GM23338 (cell line): ENCODE measurements around the gene SOS1. TPM values are rescaled to one million over a fixed set of nuclear protein-coding genes. Genes with fewer than 3 reads are reported as not detected.
A peak's percentile ranks its signal among the peaks of the same experiment; 100 is the strongest.

ENCODE experiments used
- ATAC-seq: fragments of 200-7000 bp; cut with Tn5 transposase; 3 replicates; pipeline ENCODE4 v1.9.1; 2020
- DNase-seq: peaks from one replicate; pipeline ENCODE4 v3.0.0-alpha.2; 2015; ENCODE audit warnings: low spot score
- H2AFZ ChIP-seq: fragments of 200-600 bp; sonication (generic); 2 replicates; pipeline ENCODE4 v1.8.0; 2016; ENCODE audit warnings: antibody characterized with exemption, mild to moderate bottlenecking, moderate library complexity
- H3F3A ChIP-seq: fragments of 200-600 bp; sonication (generic); replicated peaks from 2 replicates; pipeline ENCODE4 v1.8.0; 2017; ENCODE audit warnings: antibody characterized with exemption, mixed run types, low read depth
- H3K27ac ChIP-seq: fragments of 200-600 bp; sonication (generic); 2 replicates; pipeline ENCODE4 v1.6.1; 2016; ENCODE audit warnings: low read depth
- H3K27me3 ChIP-seq: fragments of 200-600 bp; sonication (generic); 2 replicates; pipeline ENCODE4 v1.8.0; 2016; ENCODE audit warnings: mild to moderate bottlenecking, mixed run types, moderate library complexity; ENCODE audit not compliant: insufficient read depth
- H3K36me3 ChIP-seq: fragments of 200-600 bp; sonication (generic); 2 replicates; pipeline ENCODE4 v1.8.0; 2016; ENCODE audit warnings: mild to moderate bottlenecking; ENCODE audit not compliant: insufficient read depth
- H3K4me1 ChIP-seq: fragments of 200-600 bp; sonication (generic); 2 replicates; pipeline ENCODE4 v1.8.0; 2016; ENCODE audit warnings: mild to moderate bottlenecking, moderate library complexity; ENCODE audit not compliant: insufficient read depth
- H3K4me2 ChIP-seq: fragments of 200-600 bp; sonication (generic); 2 replicates; pipeline ENCODE4 v1.7.1; 2017; ENCODE audit warnings: mixed run types
- H3K4me3 ChIP-seq: fragments of 200-600 bp; sonication (generic); 2 replicates; pipeline ENCODE4 v1.6.1; 2016; ENCODE audit warnings: mixed run types
- H3K79me2 ChIP-seq: fragments of 200-600 bp; sonication (generic); replicated peaks from 2 replicates; pipeline ENCODE4 v1.8.0; 2017; ENCODE audit warnings: mild to moderate bottlenecking; ENCODE audit not compliant: insufficient read depth
- H3K9me2 ChIP-seq: fragments of 200-600 bp; sonication (generic); 2 replicates; pipeline ENCODE4 v1.8.0; 2017; ENCODE audit not compliant: insufficient read depth
- H4K20me1 ChIP-seq: fragments of 200-600 bp; sonication (generic); replicated peaks from 2 replicates; pipeline ENCODE4 v1.8.0; 2017; ENCODE audit warnings: mild to moderate bottlenecking; ENCODE audit not compliant: insufficient read depth
- H3K27ac Mint-ChIP-seq: 2 replicates; pipeline ENCODE4 v1.8.0; 2020; ENCODE audit warnings: inconsistent platforms, mild to moderate bottlenecking, moderate library complexity, mixed read lengths
- H3K27me3 Mint-ChIP-seq: 3 replicates; pipeline ENCODE4 v1.8.0; 2022; ENCODE audit warnings: low read depth, mild to moderate bottlenecking, moderate library complexity, mixed read lengths, inconsistent platforms; ENCODE audit not compliant: insufficient read depth, poor library complexity
- H3K36me3 Mint-ChIP-seq: 3 replicates; pipeline ENCODE4 v1.8.0; 2021; ENCODE audit warnings: low read depth, mild to moderate bottlenecking, inconsistent platforms, moderate library complexity, mixed read lengths
- H3K4me1 Mint-ChIP-seq: 3 replicates; pipeline ENCODE4 v1.8.0; 2020; ENCODE audit warnings: mild to moderate bottlenecking, inconsistent platforms, mixed read lengths
- H3K4me3 Mint-ChIP-seq: 3 replicates; pipeline ENCODE4 v1.8.0; 2021; ENCODE audit warnings: moderate library complexity, mild to moderate bottlenecking, inconsistent platforms, mixed read lengths
- H3K9me3 Mint-ChIP-seq: 3 replicates; pipeline ENCODE4 v1.8.0; 2020; ENCODE audit warnings: moderate library complexity, mild to moderate bottlenecking, inconsistent platforms, mixed read lengths
- CREB1 ChIP-seq: fragments of 250-450 bp; sonication (Bioruptor Pico); IDR thresholded peaks from 2 replicates; pipeline ENCODE4 v1.5.0; 2020; ENCODE audit warnings: low read depth, mild to moderate bottlenecking, moderate library complexity
- EZH2 ChIP-seq: fragments of 200-600 bp; sonication (generic); IDR thresholded peaks from one replicate; pipeline ENCODE4 v1.8.0; 2017; ENCODE audit warnings: antibody characterized with exemption, mild to moderate bottlenecking, low read depth; ENCODE audit not compliant: unreplicated experiment
- EZH2phosphoT487 ChIP-seq: fragments of 200-600 bp; sonication (generic); IDR thresholded peaks from one replicate; pipeline ENCODE4 v1.8.1; 2018; ENCODE audit warnings: antibody characterized with exemption; ENCODE audit not compliant: unreplicated experiment
- JUNB ChIP-seq: IDR thresholded peaks from one replicate; pipeline ENCODE4 v1.6.1; 2016; ENCODE audit warnings: antibody characterized with exemption; ENCODE audit not compliant: unreplicated experiment
- NANOG ChIP-seq: IDR thresholded peaks from 2 replicates; pipeline ENCODE4 v1.6.1; 2016; ENCODE audit warnings: antibody characterized with exemption, borderline replicate concordance
- POLR2AphosphoS5 ChIP-seq: IDR thresholded peaks from 2 replicates; pipeline ENCODE4 v1.6.1; 2016; ENCODE audit warnings: antibody characterized with exemption, low read depth
- STAT1 ChIP-seq: IDR thresholded peaks from one replicate; pipeline ENCODE4 v1.6.1; 2016; ENCODE audit warnings: antibody characterized with exemption; ENCODE audit not compliant: unreplicated experiment
- ZNF114 ChIP-seq: fragments of 250-450 bp; sonication (Bioruptor Pico); IDR thresholded peaks from 2 replicates; pipeline ENCODE4 v1.5.0; 2020; ENCODE audit warnings: mild to moderate bottlenecking, moderate library complexity
- ZNF331 ChIP-seq: fragments of 250-450 bp; sonication (Bioruptor Pico); IDR thresholded peaks from 2 replicates; pipeline ENCODE4 v1.5.0; 2020; ENCODE audit warnings: low read depth, mild to moderate bottlenecking, moderate library complexity
- ZNF462 ChIP-seq: fragments of 250-450 bp; sonication (Bioruptor Pico); IDR thresholded peaks from 2 replicates; pipeline ENCODE4 v1.5.0; 2020; ENCODE audit warnings: mild to moderate bottlenecking, moderate library complexity
- long read RNA-seq: library from polyadenylated mRNA; unstranded; transcript quantifications from one replicate; pipeline ENCODE4 v2.0.0, GENCODE V29; 2020; ENCODE audit not compliant: unreplicated experiment
- polyA plus RNA-seq: library from polyadenylated mRNA; unstranded; fragments of >200 nt; fragmentation: Nextera tagmentation; extraction: Ambion mirVana; gene quantifications from 2 replicates; pipeline ENCODE4 v1.2.1, GENCODE V29; 2016
- total RNA-seq: library from RNA; depleted of rRNA; stranded (reverse); fragments of >200 nt; shearing (Covaris generic); gene quantifications from 2 replicates; pipeline ENCODE4 v1.2.3, GENCODE V29; 2014; rRNA removed
- TF ChIP-seq, protein P1 (sequence below), 2 experiments: fragments of 200-600 bp in 1 of 2; sonication (generic) in 1 of 2; conservative IDR thresholded peaks; 2 replicates each; pipeline versions ENCODE4 v1.5.1 to v1.6.1; 2016 to 2017; ENCODE audit warnings: antibody characterized with exemption in 2 of 2, low read depth in 2 of 2, mild to moderate bottlenecking in 2 of 2, moderate library complexity in 1 of 2
- TF ChIP-seq, protein P2 (sequence below): IDR thresholded peaks from 2 replicates; pipeline ENCODE4 v1.6.1; 2016; ENCODE audit warnings: antibody characterized with exemption

SOS1 gene
- total RNA-seq, result 21.9 and 25.2 TPM in 2 replicates
- polyA plus RNA-seq, result 13.4 and 14.2 TPM in 2 replicates
- long read RNA-seq, partial matches to known transcripts, result 1 of 1 reads
- long read RNA-seq, other reads (novel, unspliced or antisense), result 0 of 1 reads

DNA sequence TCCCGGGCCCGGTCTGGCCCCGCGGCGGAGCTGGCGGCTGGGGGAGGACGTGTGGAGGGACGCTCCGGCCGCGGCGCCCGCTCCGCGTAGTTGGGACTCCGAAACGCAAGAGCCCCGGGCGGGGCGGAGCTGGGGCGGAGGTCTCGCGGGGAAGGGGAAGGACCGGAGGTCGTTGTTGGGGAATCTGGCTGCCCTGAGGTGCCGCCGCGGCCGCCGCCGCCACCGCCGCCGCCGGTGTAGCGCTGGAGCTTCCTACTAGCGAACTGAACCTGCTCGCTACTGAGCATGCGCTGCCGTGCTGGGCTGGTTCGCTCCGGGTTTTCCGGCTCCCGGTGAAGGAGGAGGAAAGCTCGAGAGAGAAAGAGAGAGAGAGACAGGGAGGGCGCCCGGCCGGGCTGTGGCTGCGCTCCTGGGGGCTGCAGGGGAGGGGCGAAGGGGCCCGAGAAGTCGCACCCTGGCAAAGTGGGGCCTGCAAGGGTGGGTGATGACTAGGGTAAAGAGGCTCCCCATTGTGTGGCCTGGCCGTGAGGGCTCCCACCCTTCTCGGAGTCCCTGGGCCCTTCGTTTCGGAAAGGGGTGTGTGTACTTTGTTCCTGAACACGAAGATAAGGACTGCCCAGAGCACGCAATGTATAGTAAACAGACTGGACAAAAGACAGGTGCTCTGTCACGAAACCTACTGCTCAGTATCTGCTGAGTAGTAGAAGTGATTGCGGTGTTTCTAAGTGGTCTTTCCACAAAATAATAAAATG, at the start of gene SOS1:
TSS of gene SOS1 (minus strand) at position 281 of the 752 bp plus-strand sequence. CDS start 629 bp downstream, outside the sequence.
- H3K4me3 Mint-ChIP-seq, result peak within 1 kb of the TSS; percentile 90
- Histone ChIP-seq H4K20me1 (peaks cover 27% of the 10 kb centered on the region), H3K4me3 (peak within 1 kb of the TSS; percentile 90), H3F3A (peaks cover 23% of the 10 kb centered on the region), H3K36me3 (no peaks in the 10 kb centered on the region), H2AFZ (peak within 1 kb of the TSS; percentile 64), H3K79me2 (peaks cover 51% of the 10 kb centered on the region), H3K4me2 (peak within 1 kb of the TSS; percentile 79), H3K27me3 (no peaks in the 10 kb centered on the region), H3K9me2 (no peaks in the 10 kb centered on the region), H3K4me1 (peaks cover 34% of the 10 kb centered on the region), H3K27ac (peak within 1 kb of the TSS; percentile 95)
- peaks cover 10% of the 10 kb centered on the region for H3K27me3 Mint-ChIP-seq
- H3K4me1 Mint-ChIP-seq, result peaks cover 45% of the 10 kb centered on the region
- H3K9me3 Mint-ChIP-seq, result peaks cover 4% of the 10 kb centered on the region; the same call in 1 of the 3 replicates
- no peak for TF ChIP-seq JUNB
- TF ChIP-seq, protein P1, sequence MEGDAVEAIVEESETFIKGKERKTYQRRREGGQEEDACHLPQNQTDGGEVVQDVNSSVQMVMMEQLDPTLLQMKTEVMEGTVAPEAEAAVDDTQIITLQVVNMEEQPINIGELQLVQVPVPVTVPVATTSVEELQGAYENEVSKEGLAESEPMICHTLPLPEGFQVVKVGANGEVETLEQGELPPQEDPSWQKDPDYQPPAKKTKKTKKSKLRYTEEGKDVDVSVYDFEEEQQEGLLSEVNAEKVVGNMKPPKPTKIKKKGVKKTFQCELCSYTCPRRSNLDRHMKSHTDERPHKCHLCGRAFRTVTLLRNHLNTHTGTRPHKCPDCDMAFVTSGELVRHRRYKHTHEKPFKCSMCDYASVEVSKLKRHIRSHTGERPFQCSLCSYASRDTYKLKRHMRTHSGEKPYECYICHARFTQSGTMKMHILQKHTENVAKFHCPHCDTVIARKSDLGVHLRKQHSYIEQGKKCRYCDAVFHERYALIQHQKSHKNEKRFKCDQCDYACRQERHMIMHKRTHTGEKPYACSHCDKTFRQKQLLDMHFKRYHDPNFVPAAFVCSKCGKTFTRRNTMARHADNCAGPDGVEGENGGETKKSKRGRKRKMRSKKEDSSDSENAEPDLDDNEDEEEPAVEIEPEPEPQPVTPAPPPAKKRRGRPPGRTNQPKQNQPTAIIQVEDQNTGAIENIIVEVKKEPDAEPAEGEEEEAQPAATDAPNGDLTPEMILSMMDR (conservative IDR thresholded peaks at IDR 0.05; ENCODE audit: low read depth in 2 of 2), result no peak
- peak; percentile 83 for TF ChIP-seq POLR2AphosphoS5
- TF ChIP-seq ZNF114 (CRISPR knock-in tag), result no peak
- peak; percentile 97 for DNase-seq
- peaks cover 24% of the 10 kb centered on the region for H3K36me3 Mint-ChIP-seq
- H3K27ac Mint-ChIP-seq, result peak within 1 kb of the TSS; percentile 94
- ATAC-seq, result peak; percentile 44

DNA sequence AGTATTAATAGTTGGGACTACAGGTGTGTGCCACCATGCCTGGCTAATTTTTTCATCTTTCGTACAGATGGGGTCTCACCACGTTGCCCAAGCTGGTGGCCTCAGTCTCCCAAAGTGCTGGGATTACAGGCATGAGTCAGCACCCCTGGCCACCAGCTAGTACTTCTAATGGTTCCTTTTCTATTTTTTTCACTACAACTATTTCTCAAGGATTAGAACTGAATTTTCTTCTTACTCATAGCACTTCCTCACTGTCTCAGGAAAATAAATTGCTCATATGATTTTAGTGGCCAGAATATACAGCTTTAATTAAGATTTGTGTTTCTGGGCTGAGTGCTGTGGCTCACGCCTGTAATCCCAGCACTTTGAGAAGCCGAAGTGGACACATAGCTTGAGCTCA, 43.2 kb upstream of the SOS1 start:
- H3K4me2 ChIP-seq, result no peak overlapping the region
- no peaks in the 10 kb centered on the region for H3K36me3 Mint-ChIP-seq
- no peak overlapping the region for H3K4me3 ChIP-seq
- H3K27me3 Mint-ChIP-seq, result peaks cover 3% of the 10 kb centered on the region
- H3K79me2 ChIP-seq, result no peaks in the 10 kb centered on the region
- H3F3A ChIP-seq, result no peaks in the 10 kb centered on the region
- no peak overlapping the region for H3K27ac ChIP-seq
- H3K27me3 ChIP-seq, result no peaks in the 10 kb centered on the region
- H2AFZ ChIP-seq, result no peak overlapping the region
- no peaks in the 10 kb centered on the region for H3K36me3 ChIP-seq
- peaks cover 5% of the 10 kb centered on the region; the same call in 2 of the 3 replicates for H3K4me1 Mint-ChIP-seq
- no peaks in the 10 kb centered on the region; the same call in 2 of the 3 replicates for H3K9me3 Mint-ChIP-seq
- H4K20me1 ChIP-seq, result no peaks in the 10 kb centered on the region
- H3K9me2 ChIP-seq, result no peaks in the 10 kb centered on the region
- DNase-seq (no peak), ATAC-seq (no peak)
- no peak overlapping the region for H3K27ac Mint-ChIP-seq
- peaks cover 5% of the 10 kb centered on the region; the same call in 1 of the 2 replicates for H3K4me1 ChIP-seq
- H3K4me3 Mint-ChIP-seq, result no peak overlapping the region
- TF ChIP-seq ZNF331 (CRISPR knock-in tag), result no peak
- TF ChIP-seq ZNF114 (CRISPR knock-in tag), result no peak
- no peak for TF ChIP-seq ZNF462 (CRISPR knock-in tag)
- TF ChIP-seq CREB1 (CRISPR knock-in tag), result no peak
- no peak for TF ChIP-seq JUNB
- TF ChIP-seq EZH2phosphoT487, result no peak
- TF ChIP-seq, protein P2, sequence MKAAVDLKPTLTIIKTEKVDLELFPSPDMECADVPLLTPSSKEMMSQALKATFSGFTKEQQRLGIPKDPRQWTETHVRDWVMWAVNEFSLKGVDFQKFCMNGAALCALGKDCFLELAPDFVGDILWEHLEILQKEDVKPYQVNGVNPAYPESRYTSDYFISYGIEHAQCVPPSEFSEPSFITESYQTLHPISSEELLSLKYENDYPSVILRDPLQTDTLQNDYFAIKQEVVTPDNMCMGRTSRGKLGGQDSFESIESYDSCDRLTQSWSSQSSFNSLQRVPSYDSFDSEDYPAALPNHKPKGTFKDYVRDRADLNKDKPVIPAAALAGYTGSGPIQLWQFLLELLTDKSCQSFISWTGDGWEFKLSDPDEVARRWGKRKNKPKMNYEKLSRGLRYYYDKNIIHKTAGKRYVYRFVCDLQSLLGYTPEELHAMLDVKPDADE, result no peak
- TF ChIP-seq STAT1, result no peak
- no peak for TF ChIP-seq NANOG
- TF ChIP-seq EZH2, result no peak
